Loucy (cell line): ENCODE measurements around the gene FER.
"Not testable (repeated sequence)": the region's sequence is repeated elsewhere in the genome, so short reads cannot be mapped to it uniquely, and the experiment has no call there.

Experiments used
- CTCF ChIP-seq: fragments of 200-600 bp; sonication (generic); conservative IDR thresholded peaks from 2 replicates; pipeline ENCODE4 v1.5.1; 2014; ENCODE audit warnings: mild to moderate bottlenecking, antibody characterized with exemption, low read length
- EZH2phosphoT487 ChIP-seq: fragments of 200-600 bp; IDR thresholded peaks from 2 replicates; pipeline ENCODE4 v1.6.1; 2018; ENCODE audit warnings: antibody characterized with exemption, mild to moderate bottlenecking, moderate library complexity, borderline replicate concordance

DNA sequence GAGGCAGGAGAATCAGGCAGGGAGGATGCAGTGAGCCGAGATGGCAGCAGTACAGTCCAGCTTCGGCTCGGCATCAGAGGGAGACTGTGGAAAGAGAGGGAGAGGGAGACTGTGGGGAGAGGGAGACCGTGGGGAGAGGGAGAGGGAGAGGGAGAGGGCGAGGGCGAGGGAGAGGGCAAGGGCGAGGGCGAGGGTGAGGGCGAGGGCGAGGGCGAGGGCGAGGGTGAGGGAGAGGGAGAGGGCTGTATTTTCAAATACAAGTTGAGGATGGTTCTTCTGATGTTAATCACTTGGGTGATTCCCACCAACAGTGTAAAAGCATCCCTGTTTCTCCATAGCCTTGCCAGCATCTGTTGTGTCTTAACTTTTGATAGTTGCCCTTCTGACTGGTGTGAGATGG lies 245.7 kb downstream of the FER start:
- TF ChIP-seq CTCF, EZH2phosphoT487: not testable (repeated sequence)
